ENCODE data around the gene SLC2A1. TPM values are rescaled to one million over a fixed set of nuclear protein-coding genes. Genes with fewer than 3 reads are reported as not detected.

The SLC2A1 gene
- total RNA-seq: 100 to 1,000 TPM in 1 of 2 donors, 10 to 100 TPM in 1; 83.9 to 159 TPM

- Histone ChIP-seq H3K4me1 (replicated peaks) (peaks cover 2% of the 10 kb centered on the region), H3K36me3 (no peaks in the 10 kb centered on the region), H3K9me3 (no peaks in the 10 kb centered on the region), H3K27me3 (replicated peaks; ENCODE audit: insufficient read depth) (no peaks in the 10 kb centered on the region), H3K4me3 (peak within 1 kb of the TSS; percentile 80 to 87), H3K27ac (peak within 1 kb of the TSS; percentile 86 to 93)
- intact Hi-C loops (cut with DNase I): loop anchor here (2.0 kb wide), 1 partner anchor 34 kb away; no protein-coding TSS in a partner anchor
- DNase-seq (ENCODE audit: low spot score): peak; percentile 95
- TF ChIP-seq, protein P1, sequence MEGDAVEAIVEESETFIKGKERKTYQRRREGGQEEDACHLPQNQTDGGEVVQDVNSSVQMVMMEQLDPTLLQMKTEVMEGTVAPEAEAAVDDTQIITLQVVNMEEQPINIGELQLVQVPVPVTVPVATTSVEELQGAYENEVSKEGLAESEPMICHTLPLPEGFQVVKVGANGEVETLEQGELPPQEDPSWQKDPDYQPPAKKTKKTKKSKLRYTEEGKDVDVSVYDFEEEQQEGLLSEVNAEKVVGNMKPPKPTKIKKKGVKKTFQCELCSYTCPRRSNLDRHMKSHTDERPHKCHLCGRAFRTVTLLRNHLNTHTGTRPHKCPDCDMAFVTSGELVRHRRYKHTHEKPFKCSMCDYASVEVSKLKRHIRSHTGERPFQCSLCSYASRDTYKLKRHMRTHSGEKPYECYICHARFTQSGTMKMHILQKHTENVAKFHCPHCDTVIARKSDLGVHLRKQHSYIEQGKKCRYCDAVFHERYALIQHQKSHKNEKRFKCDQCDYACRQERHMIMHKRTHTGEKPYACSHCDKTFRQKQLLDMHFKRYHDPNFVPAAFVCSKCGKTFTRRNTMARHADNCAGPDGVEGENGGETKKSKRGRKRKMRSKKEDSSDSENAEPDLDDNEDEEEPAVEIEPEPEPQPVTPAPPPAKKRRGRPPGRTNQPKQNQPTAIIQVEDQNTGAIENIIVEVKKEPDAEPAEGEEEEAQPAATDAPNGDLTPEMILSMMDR (IDR thresholded peaks at IDR 0.05): peak in 2 of 4 experiments; percentile 6 to 11
- peak; percentile 99 for TF ChIP-seq POLR2A (IDR thresholded peaks at IDR 0.05)
- peak; percentile 97 for TF ChIP-seq POLR2AphosphoS5 (IDR thresholded peaks at IDR 0.05)
- WGBS: under 1% methylated on average over 64 of the region's 87 CpGs
These were observed at the start of gene SLC2A1 for GRCh38 chr1:42958488-42959319. Gene SLC2A1 (minus strand): TSS chr1:42958868. CDS start chr1:42958651, 217 bp downstream.

- H3K4me3 ChIP-seq: peak overlapping the region in 1 of 2 donors; percentile 16
- no peaks in the 10 kb centered on the region for H3K4me1 ChIP-seq (replicated peaks)
- no peaks in the 10 kb centered on the region for H3K36me3 ChIP-seq
- no peaks in the 10 kb centered on the region for H3K27me3 ChIP-seq (replicated peaks; ENCODE audit: insufficient read depth)
- no peak for TF ChIP-seq POLR2A (IDR thresholded peaks at IDR 0.05)
- TF ChIP-seq, protein P1 (IDR thresholded peaks at IDR 0.05): no peak
- TF ChIP-seq POLR2AphosphoS5 (IDR thresholded peaks at IDR 0.05): no peak
- peak; percentile 77 for DNase-seq (ENCODE audit: low spot score)
- H3K9me3 ChIP-seq: no peaks in the 10 kb centered on the region
- peak overlapping the region; percentile 15 to 43 for H3K27ac ChIP-seq
- intact Hi-C loops (cut with DNase I): no loop called here
- 49% methylated on average over 41 of the region's 49 CpGs for WGBS
These were observed 48.9 kb upstream of the SLC2A1 start for GRCh38 chr1:43007377-43008114.

- Histone ChIP-seq H3K27ac (no peak overlapping the region), H3K9me3 (no peaks in the 10 kb centered on the region), H3K36me3 (no peaks in the 10 kb centered on the region), H3K4me1 (replicated peaks) (no peaks in the 10 kb centered on the region), H3K4me3 (no peak overlapping the region), H3K27me3 (replicated peaks; ENCODE audit: insufficient read depth) (no peaks in the 10 kb centered on the region)
- intact Hi-C loops (cut with DNase I): no loop called here
- DNase-seq (ENCODE audit: low spot score): no peak
- TF ChIP-seq POLR2AphosphoS5 (IDR thresholded peaks at IDR 0.05) (no peak), POLR2A (IDR thresholded peaks at IDR 0.05) (no peak)
- TF ChIP-seq, protein P1 (IDR thresholded peaks at IDR 0.05): no peak
- WGBS: 56% methylated on average over 18 of the region's 18 CpGs
These were observed 47.0 kb upstream of the SLC2A1 start for GRCh38 chr1:43005460-43006361.

GRCh38 chr1:43004587-43005459 is 46.2 kb upstream of the SLC2A1 start:
- Histone ChIP-seq H3K9me3 (no peaks in the 10 kb centered on the region), H3K36me3 (no peaks in the 10 kb centered on the region), H3K4me1 (replicated peaks) (no peaks in the 10 kb centered on the region), H3K27ac (no peak overlapping the region), H3K4me3 (no peak overlapping the region), H3K27me3 (replicated peaks; ENCODE audit: insufficient read depth) (no peaks in the 10 kb centered on the region)
- WGBS: 96% methylated on average over 9 of the region's 9 CpGs
- intact Hi-C loops (cut with DNase I): no loop called here
- no peak for TF ChIP-seq POLR2AphosphoS5 (IDR thresholded peaks at IDR 0.05)
- TF ChIP-seq, protein P1 (IDR thresholded peaks at IDR 0.05): no peak
- no peak for TF ChIP-seq POLR2A (IDR thresholded peaks at IDR 0.05)
- DNase-seq (ENCODE audit: low spot score): no peak
